GM06990 (cell line): ENCODE measurements around the gene CHST3.

Experiments used
- DNase-seq: peaks from one replicate; pipeline ENCODE4 v3.0.0-alpha.2; 2011; ENCODE audit not compliant: insufficient read length; ENCODE audit errors: extremely low read depth
- H3K27me3 ChIP-seq: replicated peaks from 2 replicates; pipeline ENCODE4 v1.6.0; 2011; ENCODE audit warnings: low read length; ENCODE audit not compliant: control insufficient read depth, insufficient read depth
- H3K36me3 ChIP-seq: 2 replicates; pipeline ENCODE4 v1.5.1; 2011; ENCODE audit warnings: low read length; ENCODE audit not compliant: control insufficient read depth, insufficient read depth
- H3K4me3 ChIP-seq: replicated peaks from 2 replicates; pipeline ENCODE4 v1.5.1; 2011; ENCODE audit warnings: low read depth, mild to moderate bottlenecking, control low read depth, low read length
- TF ChIP-seq, protein P1 (sequence below): IDR thresholded peaks from 2 replicates; pipeline ENCODE4 v1.5.1; 2011; ENCODE audit warnings: low read length, control low read depth, mild to moderate bottlenecking, inconsistent platforms; ENCODE audit not compliant: insufficient read depth, poor library complexity, severe bottlenecking

Gene CHST3

DNA sequence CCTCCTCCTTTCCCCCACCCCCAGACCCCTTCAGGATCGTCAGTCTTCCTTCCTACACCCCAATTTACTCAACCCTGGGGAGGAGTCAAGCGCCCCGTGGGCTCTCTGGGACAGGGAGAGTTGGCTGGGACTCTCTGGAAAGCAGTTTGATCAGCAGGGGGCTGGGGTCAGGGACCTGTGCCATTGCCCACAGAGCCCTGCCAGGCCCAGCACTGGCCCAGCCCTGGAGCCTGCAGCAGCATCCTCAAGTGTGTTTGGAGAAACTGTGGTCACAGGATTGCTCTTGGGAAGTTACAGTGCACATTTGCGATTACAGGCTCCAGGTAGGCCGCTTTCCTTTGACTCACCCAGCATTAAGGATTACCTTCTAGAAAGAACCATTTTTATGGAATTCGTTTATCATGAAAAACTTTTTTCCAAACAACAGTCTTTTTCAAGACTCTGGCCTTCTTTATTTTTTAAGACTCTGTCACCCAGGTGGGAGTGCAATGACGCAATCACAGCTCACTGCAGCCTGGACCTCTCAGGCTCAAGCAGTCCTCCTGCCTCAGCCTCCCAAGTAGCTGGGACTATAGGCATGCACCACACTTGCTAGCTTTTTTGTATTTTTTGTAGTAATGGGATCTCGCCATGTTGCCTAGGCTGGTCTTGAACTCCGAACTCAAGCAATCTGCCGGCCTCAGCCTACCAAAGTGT lies 50.7 kb downstream of the CHST3 start:
- TF ChIP-seq, protein P1, sequence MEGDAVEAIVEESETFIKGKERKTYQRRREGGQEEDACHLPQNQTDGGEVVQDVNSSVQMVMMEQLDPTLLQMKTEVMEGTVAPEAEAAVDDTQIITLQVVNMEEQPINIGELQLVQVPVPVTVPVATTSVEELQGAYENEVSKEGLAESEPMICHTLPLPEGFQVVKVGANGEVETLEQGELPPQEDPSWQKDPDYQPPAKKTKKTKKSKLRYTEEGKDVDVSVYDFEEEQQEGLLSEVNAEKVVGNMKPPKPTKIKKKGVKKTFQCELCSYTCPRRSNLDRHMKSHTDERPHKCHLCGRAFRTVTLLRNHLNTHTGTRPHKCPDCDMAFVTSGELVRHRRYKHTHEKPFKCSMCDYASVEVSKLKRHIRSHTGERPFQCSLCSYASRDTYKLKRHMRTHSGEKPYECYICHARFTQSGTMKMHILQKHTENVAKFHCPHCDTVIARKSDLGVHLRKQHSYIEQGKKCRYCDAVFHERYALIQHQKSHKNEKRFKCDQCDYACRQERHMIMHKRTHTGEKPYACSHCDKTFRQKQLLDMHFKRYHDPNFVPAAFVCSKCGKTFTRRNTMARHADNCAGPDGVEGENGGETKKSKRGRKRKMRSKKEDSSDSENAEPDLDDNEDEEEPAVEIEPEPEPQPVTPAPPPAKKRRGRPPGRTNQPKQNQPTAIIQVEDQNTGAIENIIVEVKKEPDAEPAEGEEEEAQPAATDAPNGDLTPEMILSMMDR, result no peak
- H3K27me3 ChIP-seq, result no peaks in the 10 kb centered on the region; the same call in 1 of the 2 replicates
- DNase-seq, result no peak
- H3K4me3 ChIP-seq, result no peak overlapping the region
- H3K36me3 ChIP-seq, result no peaks in the 10 kb centered on the region

DNA sequence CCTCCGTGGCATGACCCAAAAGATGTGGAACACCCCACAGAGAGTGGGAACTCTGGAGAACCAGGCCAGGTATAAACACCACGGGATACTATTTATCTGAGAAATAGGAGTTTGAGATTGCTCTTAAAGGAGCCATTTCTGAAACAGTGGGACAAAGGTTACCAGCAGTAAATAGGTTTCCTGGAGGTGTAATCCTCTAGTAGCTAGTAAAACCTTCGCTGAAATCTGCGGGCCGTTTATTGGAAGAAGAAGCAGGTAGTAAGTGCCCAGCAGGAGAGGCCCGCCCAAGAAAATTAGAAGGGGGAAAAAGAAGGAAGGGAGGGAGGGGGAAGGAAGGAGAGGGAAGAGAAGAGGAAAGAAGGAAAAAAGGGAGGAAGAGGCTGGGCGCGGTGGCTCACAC lies 51.6 kb downstream of the CHST3 start:
- no peak for DNase-seq
- H3K36me3 ChIP-seq, result no peaks in the 10 kb centered on the region
- TF ChIP-seq, protein P1, result no peak
- H3K27me3 ChIP-seq, result no peaks in the 10 kb centered on the region; the same call in 1 of the 2 replicates
- H3K4me3 ChIP-seq, result no peak overlapping the region

- Histone ChIP-seq H3K27me3 (no peaks in the 10 kb centered on the region; the same call in 1 of the 2 replicates), H3K4me3 (no peak overlapping the region), H3K36me3 (no peaks in the 10 kb centered on the region)
- no peak for DNase-seq
- TF ChIP-seq, protein P1, result no peak
Measured at GRCh38 chr10:72016608-72017300, 52.6 kb downstream of the CHST3 start.

GRCh38 chr10:72019085-72019876 lies 55.1 kb downstream of the CHST3 start:
- no peak overlapping the region for H3K4me3 ChIP-seq
- H3K27me3 ChIP-seq, result no peaks in the 10 kb centered on the region; the same call in 1 of the 2 replicates
- TF ChIP-seq, protein P1, result no peak
- no peak for DNase-seq
- H3K36me3 ChIP-seq, result no peaks in the 10 kb centered on the region

GRCh38 chr10:72020914-72021809 lies 57.0 kb downstream of the CHST3 start:
- TF ChIP-seq, protein P1, result no peak
- H3K27me3 ChIP-seq, result no peaks in the 10 kb centered on the region; the same call in 1 of the 2 replicates
- H3K4me3 ChIP-seq, result no peak overlapping the region
- no peak for DNase-seq
- H3K36me3 ChIP-seq, result no peaks in the 10 kb centered on the region
